HUES64 (cell line): ENCODE measurements around the gene OPCML.

Experiments used
- H3K27ac ChIP-seq: 2 replicates; pipeline ENCODE4 v1.7.0; 2013; ENCODE audit warnings: low read depth, low read length, inconsistent platforms
- H3K27me3 ChIP-seq: 2 replicates; pipeline ENCODE4 v1.6.1; 2013; ENCODE audit warnings: mild to moderate bottlenecking, low read length; ENCODE audit not compliant: insufficient read depth
- H3K36me3 ChIP-seq: 2 replicates; pipeline ENCODE4 v1.6.1; 2013; ENCODE audit warnings: mild to moderate bottlenecking, low read length; ENCODE audit not compliant: insufficient read depth
- H3K4me1 ChIP-seq: 2 replicates; pipeline ENCODE4 v1.6.1; 2013; ENCODE audit warnings: mild to moderate bottlenecking, low read length, moderate library complexity; ENCODE audit not compliant: insufficient read depth
- H3K4me3 ChIP-seq: 2 replicates; pipeline ENCODE4 v1.5.1; 2013; ENCODE audit warnings: mild to moderate bottlenecking, low read length, moderate library complexity
- H3K9ac ChIP-seq: 2 replicates; pipeline ENCODE4 v1.6.1; 2013; ENCODE audit warnings: mild to moderate bottlenecking, low read depth, low read length
- H3K9me3 ChIP-seq: 2 replicates; pipeline ENCODE4 v1.6.1; 2013; ENCODE audit warnings: low read depth, low read length; ENCODE audit not compliant: insufficient read depth
- WGBS: fragments of 150-250, 120-280 bp; methylation state at CpG from one replicate; pipeline ENCODE4 v1.1.7; 2013; ENCODE audit warnings: missing lambda C conversion rate; 5-methylcytosine and 5-hydroxymethylcytosine counted together

OPCML gene

DNA sequence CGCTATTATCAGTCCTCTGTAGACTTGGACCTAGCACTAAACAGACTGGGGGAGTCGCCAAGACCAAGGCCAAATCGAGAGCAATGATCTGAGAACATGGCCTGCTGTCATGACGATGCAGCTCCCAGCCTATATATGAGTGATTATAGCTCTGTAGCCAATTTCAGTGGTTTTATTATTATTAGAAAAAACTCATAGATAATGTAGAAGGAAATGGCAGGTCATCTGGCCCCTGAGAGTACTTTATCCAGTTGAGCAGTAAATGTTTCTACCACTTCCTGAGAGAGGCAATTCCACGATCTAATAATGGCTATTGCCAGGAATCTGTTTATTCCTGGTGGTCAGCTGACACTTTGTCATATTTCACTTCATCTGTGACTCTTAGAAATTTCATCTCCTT lies 666.7 kb downstream of the OPCML start:
- no peak overlapping the region for H3K27ac ChIP-seq
- 96% methylated on average over 5 of the region's 5 CpGs for WGBS

DNA sequence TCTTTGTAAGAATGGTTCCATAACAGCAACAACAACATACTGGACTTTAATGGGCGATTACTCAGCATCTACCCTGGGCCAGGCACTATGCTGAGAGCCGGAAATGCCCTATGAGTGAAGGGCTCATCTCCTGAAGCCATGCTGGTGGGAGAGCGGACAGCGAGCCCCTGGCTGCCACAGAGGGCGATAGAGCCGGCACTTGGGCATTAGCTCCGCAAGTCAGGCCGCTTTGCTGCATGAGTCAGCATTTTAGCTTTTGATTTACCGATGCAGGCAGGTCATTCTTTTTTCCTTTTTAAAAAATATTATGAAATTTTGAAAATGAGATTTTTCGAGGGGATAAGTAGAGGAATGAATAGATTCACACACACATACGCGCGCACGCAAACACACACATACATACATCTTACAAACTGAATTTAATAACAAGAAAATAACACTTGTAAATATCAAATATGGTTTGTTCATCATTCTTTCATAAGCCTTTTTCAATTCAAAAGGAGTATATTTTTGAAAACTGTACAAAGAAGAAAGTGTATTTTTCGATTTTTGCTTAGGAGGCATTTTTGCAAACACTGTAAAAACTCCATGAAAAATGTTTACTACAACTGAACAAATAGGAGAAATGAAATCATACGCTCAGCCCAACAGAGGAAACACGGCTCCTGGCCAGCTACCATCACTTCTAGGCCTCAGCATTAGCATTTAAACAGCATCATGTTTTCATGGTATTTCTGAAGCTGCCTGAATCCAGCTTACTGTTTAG lies 667.3 kb downstream of the OPCML start:
- no peaks in the 10 kb centered on the region for H3K9me3 ChIP-seq
- 83% methylated on average over 12 of the region's 17 CpGs for WGBS
- H3K4me3 ChIP-seq: no peak overlapping the region
- H3K9ac ChIP-seq: no peak overlapping the region
- H3K4me1 ChIP-seq: peaks cover 6% of the 10 kb centered on the region; the same call in 1 of the 2 replicates
- H3K36me3 ChIP-seq: no peaks in the 10 kb centered on the region
- H3K27me3 ChIP-seq: no peaks in the 10 kb centered on the region
- no peak overlapping the region for H3K27ac ChIP-seq

More for the DNA sequence above, 666.7 kb downstream of the OPCML start:
- H3K9me3 ChIP-seq: no peaks in the 10 kb centered on the region
- H3K36me3 ChIP-seq: no peaks in the 10 kb centered on the region
- no peaks in the 10 kb centered on the region for H3K27me3 ChIP-seq
- H3K4me3 ChIP-seq: no peak overlapping the region
- H3K9ac ChIP-seq: no peak overlapping the region
- H3K4me1 ChIP-seq: peaks cover 6% of the 10 kb centered on the region; the same call in 1 of the 2 replicates

DNA sequence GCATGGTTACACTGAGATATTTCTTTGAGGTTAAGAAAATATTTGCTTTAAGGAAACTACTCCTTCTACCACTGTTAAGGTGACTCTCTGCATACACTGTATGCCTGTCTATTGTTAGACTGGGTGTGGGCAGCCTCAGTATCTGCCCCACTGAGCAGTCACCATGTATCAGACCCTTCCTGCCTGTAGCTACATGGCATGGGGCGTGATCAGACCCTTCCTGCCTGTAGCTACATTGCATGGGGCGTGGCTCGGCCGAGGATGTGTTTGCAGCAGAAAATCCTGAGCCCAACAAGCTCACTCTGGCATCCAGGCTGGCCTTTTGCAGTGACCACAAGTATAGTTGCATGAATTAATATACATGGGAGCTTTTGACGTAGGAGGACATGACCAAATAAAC lies 669.4 kb downstream of the OPCML start:
- H3K36me3 ChIP-seq: no peaks in the 10 kb centered on the region
- no peak overlapping the region for H3K9ac ChIP-seq
- no peak overlapping the region for H3K4me3 ChIP-seq
- no peaks in the 10 kb centered on the region for H3K27me3 ChIP-seq
- peaks cover 11% of the 10 kb centered on the region; the same call in 1 of the 2 replicates for H3K4me1 ChIP-seq
- no peaks in the 10 kb centered on the region for H3K9me3 ChIP-seq
- no peak overlapping the region for H3K27ac ChIP-seq
- WGBS: 94% methylated on average over 5 of the region's 5 CpGs

DNA sequence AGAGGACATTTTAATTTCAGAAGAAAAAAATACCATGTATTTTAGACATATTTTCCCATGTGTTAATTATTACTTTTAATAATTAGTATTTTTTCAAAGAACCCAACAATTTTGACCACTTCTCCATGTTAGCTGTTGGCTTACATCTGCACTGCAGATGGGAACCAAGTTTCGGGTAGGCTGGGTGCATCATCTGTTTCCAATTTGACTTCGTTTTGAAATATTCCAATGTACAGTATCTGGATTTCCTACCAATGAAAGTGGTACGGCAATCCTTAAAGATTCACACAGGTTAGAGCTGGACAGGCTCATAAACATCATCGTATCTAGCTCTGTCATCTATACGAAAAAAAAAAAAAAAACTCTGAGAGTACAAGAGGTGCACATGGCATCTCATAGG lies 670.2 kb downstream of the OPCML start:
- Histone ChIP-seq H3K4me3 (no peak overlapping the region), H3K4me1 (peaks cover 13% of the 10 kb centered on the region; the same call in 1 of the 2 replicates), H3K9ac (no peak overlapping the region), H3K36me3 (no peaks in the 10 kb centered on the region), H3K27ac (no peak overlapping the region), H3K27me3 (no peaks in the 10 kb centered on the region), H3K9me3 (no peaks in the 10 kb centered on the region)
- WGBS: 93% methylated on average over 5 of the region's 5 CpGs

DNA sequence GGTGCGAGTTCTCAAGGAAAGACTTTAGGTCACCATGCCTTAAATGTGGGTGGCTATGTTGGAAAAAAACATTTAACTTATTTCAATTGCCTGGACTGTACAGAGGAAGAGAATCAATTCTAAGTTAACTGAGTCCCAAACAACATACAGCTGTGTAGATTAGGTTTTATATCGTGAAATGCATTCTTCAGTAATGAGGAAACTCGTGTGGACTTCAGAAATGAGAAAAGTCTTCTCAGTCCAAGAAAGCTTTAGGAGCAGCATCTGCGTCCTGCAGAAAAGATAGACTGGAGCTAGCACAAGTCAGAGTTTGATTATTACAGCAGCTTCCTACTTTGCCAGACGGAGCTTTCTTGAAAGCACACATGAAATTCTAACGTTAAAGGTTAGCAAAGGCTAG lies 673.0 kb downstream of the OPCML start:
- H3K4me1 ChIP-seq: peaks cover 12% of the 10 kb centered on the region
- no peak overlapping the region for H3K9ac ChIP-seq
- no peak overlapping the region for H3K27ac ChIP-seq
- H3K36me3 ChIP-seq: no peaks in the 10 kb centered on the region
- WGBS: 96% methylated on average over 6 of the region's 6 CpGs
- no peaks in the 10 kb centered on the region for H3K27me3 ChIP-seq
- no peak overlapping the region for H3K4me3 ChIP-seq
- peaks cover 13% of the 10 kb centered on the region for H3K9me3 ChIP-seq

DNA sequence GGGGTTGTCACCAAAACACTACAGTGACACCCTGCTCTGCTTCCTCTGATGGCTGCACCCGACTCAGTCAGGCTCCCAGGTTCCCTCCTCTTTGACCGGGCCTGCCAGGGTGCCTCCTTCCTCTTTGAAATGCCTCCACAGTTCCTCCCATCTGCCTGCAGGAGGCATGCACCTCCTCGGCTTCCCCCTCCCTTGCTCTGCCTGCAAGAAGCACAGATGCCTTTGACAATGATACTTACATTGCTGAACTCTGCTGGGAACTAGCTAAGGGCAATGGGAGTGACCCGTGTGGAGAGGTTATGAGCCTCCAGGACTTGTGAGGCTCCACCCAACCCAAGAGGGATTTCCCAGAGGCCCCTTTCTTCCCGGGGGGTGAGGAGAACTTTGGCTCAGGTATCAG lies 674.1 kb downstream of the OPCML start:
- WGBS: 16% methylated on average over 5 of the region's 5 CpGs

DNA sequence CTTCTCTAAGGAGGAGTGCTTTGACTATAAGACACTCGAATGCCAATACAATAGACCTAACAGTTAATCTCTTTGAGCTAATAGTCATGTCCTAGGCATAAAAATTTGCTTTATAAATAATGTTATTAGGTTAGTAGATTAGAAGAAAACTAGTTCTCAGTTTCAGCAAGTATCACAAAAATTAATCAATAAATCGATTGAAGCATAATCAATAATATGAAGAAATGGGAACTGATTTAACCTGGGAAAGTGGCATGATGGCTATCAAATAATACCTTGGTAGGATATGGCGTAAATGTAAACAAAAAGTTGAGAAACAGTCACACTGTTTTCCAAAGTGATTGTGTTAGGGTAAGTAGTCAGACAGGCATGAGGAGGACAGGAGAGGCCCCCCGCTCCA lies 676.3 kb downstream of the OPCML start:
- Histone ChIP-seq H3K36me3 (no peaks in the 10 kb centered on the region), H3K27me3 (no peaks in the 10 kb centered on the region), H3K4me3 (no peak overlapping the region), H3K4me1 (peaks cover 15% of the 10 kb centered on the region), H3K9me3 (peaks cover 13% of the 10 kb centered on the region), H3K27ac (no peak overlapping the region), H3K9ac (no peak overlapping the region)
- 95% methylated on average over 4 of the region's 4 CpGs for WGBS

More for the DNA sequence above, 674.1 kb downstream of the OPCML start:
- H3K4me1 ChIP-seq: peaks cover 15% of the 10 kb centered on the region
- H3K9ac ChIP-seq: no peak overlapping the region
- no peak overlapping the region for H3K4me3 ChIP-seq
- H3K27me3 ChIP-seq: no peaks in the 10 kb centered on the region
- H3K36me3 ChIP-seq: no peaks in the 10 kb centered on the region
- H3K9me3 ChIP-seq: peaks cover 13% of the 10 kb centered on the region
- H3K27ac ChIP-seq: no peak overlapping the region

DNA sequence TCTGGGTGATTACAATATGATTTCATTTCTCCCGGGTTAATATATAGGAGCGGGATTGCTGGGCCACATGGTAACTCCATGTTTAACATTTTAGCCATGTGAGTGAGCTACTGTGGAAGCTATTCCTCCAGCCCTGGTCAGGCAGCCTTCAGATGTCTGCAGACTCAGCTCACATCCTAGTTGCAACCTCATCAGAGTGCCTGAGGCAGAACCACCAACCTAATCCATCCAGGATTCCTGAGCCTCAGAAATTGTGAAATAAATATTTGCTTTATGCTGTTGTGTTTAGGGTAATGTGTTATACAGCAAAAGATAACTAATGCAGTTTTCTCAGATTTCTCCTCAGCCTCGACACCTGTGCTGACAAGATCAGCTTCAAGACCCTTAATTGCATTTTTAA lies 676.8 kb downstream of the OPCML start:
- Histone ChIP-seq H3K27ac (no peak overlapping the region), H3K4me3 (no peak overlapping the region), H3K4me1 (peaks cover 15% of the 10 kb centered on the region), H3K27me3 (no peaks in the 10 kb centered on the region), H3K9ac (no peak overlapping the region), H3K9me3 (peaks cover 13% of the 10 kb centered on the region), H3K36me3 (no peaks in the 10 kb centered on the region)
- WGBS: 92% methylated on average over 3 of the region's 3 CpGs

DNA sequence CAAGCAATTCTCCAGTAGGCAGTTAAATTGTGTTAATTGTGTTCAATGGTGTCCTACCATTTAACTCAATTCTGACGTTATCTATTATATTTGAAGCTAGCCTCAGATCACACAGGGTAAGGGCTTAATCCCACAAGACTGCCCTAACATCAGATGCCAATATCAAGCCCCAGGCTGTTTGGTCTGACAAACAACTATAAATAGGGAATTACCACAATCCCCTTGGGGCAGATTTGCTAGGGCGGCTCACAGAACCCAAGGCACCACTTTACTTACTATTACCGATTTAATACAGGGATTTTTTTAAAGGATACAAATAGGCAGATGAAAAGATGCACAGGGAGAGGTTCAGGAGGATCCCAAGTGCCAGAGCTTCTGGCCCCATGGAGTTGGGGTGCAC lies 678.4 kb downstream of the OPCML start:
- Histone ChIP-seq H3K36me3 (no peaks in the 10 kb centered on the region), H3K4me1 (peaks cover 15% of the 10 kb centered on the region), H3K27me3 (no peaks in the 10 kb centered on the region), H3K9me3 (peaks cover 13% of the 10 kb centered on the region), H3K27ac (no peak overlapping the region), H3K9ac (no peak overlapping the region), H3K4me3 (no peak overlapping the region)
- WGBS: 95% methylated on average over 3 of the region's 3 CpGs

DNA sequence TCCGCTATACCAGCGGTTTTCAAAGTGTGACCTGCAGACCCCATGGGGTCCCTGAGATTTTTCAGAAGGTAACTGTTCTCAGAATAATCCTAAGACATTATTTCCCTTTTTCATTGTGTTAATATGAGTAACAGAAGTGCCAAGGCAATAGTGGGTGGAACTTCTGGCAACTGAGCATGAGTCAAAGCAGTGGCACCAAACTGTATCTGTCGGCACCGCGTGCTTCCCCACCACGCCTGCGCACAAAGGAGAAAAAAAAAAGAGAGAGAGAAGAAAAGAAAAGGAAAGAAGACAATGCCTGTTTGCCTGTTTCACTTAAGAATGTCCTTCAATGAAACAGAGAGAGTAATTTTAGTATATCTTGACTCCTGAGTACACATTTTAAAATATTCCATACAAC lies 679.9 kb downstream of the OPCML start:
- Histone ChIP-seq H3K27me3 (no peaks in the 10 kb centered on the region), H3K36me3 (no peaks in the 10 kb centered on the region), H3K9me3 (peaks cover 13% of the 10 kb centered on the region), H3K27ac (no peak overlapping the region), H3K4me3 (no peak overlapping the region), H3K9ac (no peak overlapping the region), H3K4me1 (peaks cover 8% of the 10 kb centered on the region; the same call in 1 of the 2 replicates)
- 96% methylated on average over 7 of the region's 7 CpGs for WGBS

DNA sequence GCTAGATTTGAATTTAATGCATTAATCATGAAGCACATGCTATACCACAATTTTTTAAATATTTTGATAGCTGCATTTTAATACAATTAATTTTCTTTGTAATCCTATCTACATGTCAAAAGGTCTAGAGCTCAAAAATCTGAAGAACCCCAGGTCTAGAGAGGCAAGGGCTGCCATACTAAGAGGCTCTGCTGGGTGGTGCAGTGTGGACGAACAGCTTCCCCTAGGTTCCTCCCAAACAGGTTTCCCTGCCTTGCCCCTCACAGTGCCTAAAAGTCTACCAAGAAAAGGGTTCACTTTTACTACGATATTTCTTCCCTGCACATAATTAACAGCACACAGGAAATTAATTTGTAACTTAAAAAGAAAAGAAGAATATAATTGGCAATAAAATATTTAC lies 681.1 kb downstream of the OPCML start:
- no peak overlapping the region for H3K27ac ChIP-seq
- H3K36me3 ChIP-seq: no peaks in the 10 kb centered on the region
- peaks cover 8% of the 10 kb centered on the region; the same call in 1 of the 2 replicates for H3K4me1 ChIP-seq
- H3K27me3 ChIP-seq: no peaks in the 10 kb centered on the region
- H3K9ac ChIP-seq: no peak overlapping the region
- H3K4me3 ChIP-seq: no peak overlapping the region
- H3K9me3 ChIP-seq: peaks cover 13% of the 10 kb centered on the region
- 91% methylated on average over 2 of the region's 2 CpGs for WGBS
